ENCODE data around the gene ANXA4. TPM values are rescaled to one million over a fixed set of nuclear protein-coding genes. Genes with fewer than 3 reads are reported as not detected.

Gene ANXA4
- total and polyA plus RNA-seq, 2 experiments from 2014 or later: 6.7 to 11.5 TPM

DNA sequence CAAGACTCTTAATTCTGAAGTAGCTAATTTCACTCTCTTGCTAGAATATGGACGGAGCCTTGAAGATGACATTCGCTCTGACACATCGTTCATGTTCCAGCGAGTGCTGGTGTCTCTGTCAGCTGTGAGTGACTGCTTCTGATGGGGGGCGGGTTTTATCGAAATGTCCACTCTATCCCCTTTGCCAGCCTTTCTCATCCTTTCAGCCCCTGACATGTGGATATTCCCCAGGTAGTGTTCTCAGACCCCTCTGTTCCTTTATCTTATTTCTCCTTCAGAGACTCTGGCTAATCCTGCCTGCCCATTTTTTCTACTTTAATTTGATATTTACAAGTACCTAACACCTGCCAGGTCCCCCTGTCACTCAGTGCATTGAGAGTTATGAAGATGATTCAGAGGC, 68.6 kb downstream of the ANXA4 start (continued):
- no peak for TF ChIP-seq ZNF462 (CRISPR knock-in tag; IDR thresholded peaks at IDR 0.05)
- TF ChIP-seq, protein P1, sequence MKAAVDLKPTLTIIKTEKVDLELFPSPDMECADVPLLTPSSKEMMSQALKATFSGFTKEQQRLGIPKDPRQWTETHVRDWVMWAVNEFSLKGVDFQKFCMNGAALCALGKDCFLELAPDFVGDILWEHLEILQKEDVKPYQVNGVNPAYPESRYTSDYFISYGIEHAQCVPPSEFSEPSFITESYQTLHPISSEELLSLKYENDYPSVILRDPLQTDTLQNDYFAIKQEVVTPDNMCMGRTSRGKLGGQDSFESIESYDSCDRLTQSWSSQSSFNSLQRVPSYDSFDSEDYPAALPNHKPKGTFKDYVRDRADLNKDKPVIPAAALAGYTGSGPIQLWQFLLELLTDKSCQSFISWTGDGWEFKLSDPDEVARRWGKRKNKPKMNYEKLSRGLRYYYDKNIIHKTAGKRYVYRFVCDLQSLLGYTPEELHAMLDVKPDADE (IDR thresholded peaks at IDR 0.05): no peak
- no peak for TF ChIP-seq EZH2 (IDR thresholded peaks at IDR 0.05; ENCODE audit: low read depth, unreplicated experiment)

GRCh38 chr2:69811018-69811417, 69.1 kb downstream of the ANXA4 start:
- Histone ChIP-seq H3K4me3 (no peak overlapping the region), H3K36me3 (ENCODE audit: insufficient read depth) (no peaks in the 10 kb centered on the region), H4K20me1 (replicated peaks; ENCODE audit: insufficient read depth) (no peaks in the 10 kb centered on the region), H2AFZ (no peak overlapping the region), H3F3A (replicated peaks; ENCODE audit: low read depth) (no peaks in the 10 kb centered on the region), H3K4me2 (no peak overlapping the region), H3K79me2 (replicated peaks; ENCODE audit: insufficient read depth) (no peaks in the 10 kb centered on the region), H3K27ac (ENCODE audit: low read depth) (0 out of 2 replicates have a peak overlapping the region, but pooled peaks have one; percentile 26), H3K27me3 (ENCODE audit: insufficient read depth) (no peaks in the 10 kb centered on the region), H3K4me1 (ENCODE audit: insufficient read depth) (peaks cover 5% of the 10 kb centered on the region; the same call in 1 of the 2 replicates), H3K9me2 (ENCODE audit: insufficient read depth) (no peaks in the 10 kb centered on the region)
- ATAC-seq (no peak), DNase-seq (ENCODE audit: low spot score) (no peak)
- Mint-ChIP-seq H3K4me1 (peaks cover 9% of the 10 kb centered on the region), H3K4me3 (no peak overlapping the region), H3K27me3 (ENCODE audit: insufficient read depth, low read depth, poor library complexity) (no peaks in the 10 kb centered on the region), H3K9me3 (no peaks in the 10 kb centered on the region; the same call in 2 of the 3 replicates), H3K27ac (no peak overlapping the region), H3K36me3 (ENCODE audit: low read depth) (no peaks in the 10 kb centered on the region)
- TF ChIP-seq JUNB (IDR thresholded peaks at IDR 0.05; ENCODE audit: unreplicated experiment) (no peak), NANOG (IDR thresholded peaks at IDR 0.05; ENCODE audit: borderline replicate concordance) (no peak), ZNF331 (CRISPR knock-in tag; IDR thresholded peaks at IDR 0.05; ENCODE audit: low read depth) (no peak), EZH2 (IDR thresholded peaks at IDR 0.05; ENCODE audit: low read depth, unreplicated experiment) (no peak), POLR2AphosphoS5 (IDR thresholded peaks at IDR 0.05; ENCODE audit: low read depth) (no peak), EZH2phosphoT487 (IDR thresholded peaks at IDR 0.05; ENCODE audit: unreplicated experiment) (no peak), CREB1 (CRISPR knock-in tag; IDR thresholded peaks at IDR 0.05; ENCODE audit: low read depth) (no peak), ZNF462 (CRISPR knock-in tag; IDR thresholded peaks at IDR 0.05) (no peak)
